Gastrocnemius medialis (tissue), 4 donors: ENCODE measurements around the gene RPRD1B.
"Not testable (repeated sequence)": the region's sequence is repeated elsewhere in the genome, so short reads cannot be mapped to it uniquely, and the experiment has no call there.

Experiments
- CTCF ChIP-seq, 5 experiments: fragments of 450-650 bp in 3 of 5; fragments of 200-600 bp in 2 of 5; sonication (generic) in 2 of 5; IDR thresholded peaks in 4 of 5; conservative IDR thresholded peaks in 1 of 5; 1 replicate in 4 of 5; 2 replicates in 1 of 5; pipeline ENCODE4 v1.5.1; 2016 to 2019; ENCODE audit warnings: antibody characterized with exemption in 5 of 5, mild to moderate bottlenecking in 3 of 5, moderate library complexity in 3 of 5
- POLR2A ChIP-seq, 2 donors: fragments of 450-650 bp; IDR thresholded peaks; one replicate each; pipeline ENCODE4 v1.6.1; 2017; ENCODE audit warnings: antibody characterized with exemption in 2 of 2, mild to moderate bottlenecking in 2 of 2, moderate library complexity in 2 of 2

GRCh38 chr20:38107916-38108315 lies 74.4 kb downstream of the RPRD1B start:
- not testable (repeated sequence) for TF ChIP-seq POLR2A (IDR thresholded peaks at IDR 0.05); CTCF (IDR thresholded peaks at IDR 0.05 in 4 of 5, conservative IDR thresholded peaks at IDR 0.05 in 1 of 5)
